ENCODE data around the gene GDPGP1.
"Not testable (repeated sequence)": the region's sequence is repeated elsewhere in the genome, so short reads cannot be mapped to it uniquely, and the experiment has no call there.

GRCh38 chr15:90188065-90188464 is 45.9 kb upstream of the GDPGP1 start:
- TF ChIP-seq CTCF (IDR thresholded peaks at IDR 0.05; ENCODE audit: insufficient read depth, low read length); SPI1 (IDR thresholded peaks at IDR 0.05; ENCODE audit: borderline replicate concordance, low read depth); REST (IDR thresholded peaks at IDR 0.05; ENCODE audit: insufficient replicate concordance, low read depth): not testable (repeated sequence)

All from HL-60 (cell line).